ENCODE data around the gene TTC28. TPM values are rescaled to one million over a fixed set of nuclear protein-coding genes. Genes with fewer than 3 reads are reported as not detected.

TTC28 gene
- total and polyA plus RNA-seq, 2 donors (not counting 3 experiments of a cell fraction or from before 2014, with no cell fraction given) = 16.5 to 51.1 TPM

DNA sequence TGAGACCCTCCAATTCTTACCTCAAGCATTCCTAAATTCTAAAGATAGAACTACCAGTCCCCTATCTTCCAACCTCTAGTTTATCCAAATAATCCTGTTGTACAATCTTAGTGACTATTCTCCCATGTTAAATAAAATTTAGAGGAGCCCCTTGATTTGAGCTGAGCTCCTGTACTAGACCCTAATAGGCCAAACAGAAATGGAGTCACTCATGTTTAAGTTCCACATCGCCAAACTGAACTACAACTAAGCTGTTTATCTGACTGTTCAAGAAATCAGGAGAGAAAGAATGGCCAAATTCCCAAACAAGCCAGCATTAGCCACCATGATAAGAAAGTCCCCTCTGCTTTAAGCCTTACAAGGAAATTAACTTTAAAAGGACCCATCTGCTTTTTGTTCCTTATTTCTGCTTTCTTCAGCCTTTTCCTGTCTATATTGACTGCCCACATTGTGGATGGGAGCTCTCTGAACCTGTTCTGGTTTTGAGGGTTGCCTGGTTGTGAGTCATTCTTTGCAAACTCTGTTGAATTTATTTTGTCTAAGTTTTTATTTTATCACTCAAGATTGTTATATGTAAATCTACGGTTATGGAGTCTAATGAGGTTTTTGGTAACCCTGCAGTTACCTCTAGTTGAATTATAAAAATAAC, 90.4 kb downstream of the TTC28 start:
- Histone ChIP-seq H3K36me3 (ENCODE audit: control insufficient read depth in 2 of 2, extremely low read depth in 1 of 2, insufficient read depth in 2 of 2, low read length in 2 of 2) (no peaks in the 10 kb centered on the region), H3K4me1 (ENCODE audit: control insufficient read depth, extremely low read depth, insufficient read depth, low read length) (no peaks in the 10 kb centered on the region), H3K27ac (ENCODE audit: insufficient read depth, low read depth, low read length) (no peak overlapping the region), H3K9ac (replicated peaks; ENCODE audit: extremely low read depth, insufficient read depth, low read length) (no peak overlapping the region), H3K9me3 (replicated peaks; ENCODE audit: control insufficient read depth, insufficient read depth, low read length) (no peaks in the 10 kb centered on the region), H3K27me3 (ENCODE audit: control insufficient read depth in 2 of 2, insufficient read depth in 2 of 2, low read length in 2 of 2) (no peaks in the 10 kb centered on the region), H3K4me3 (replicated peaks in 1 of 3; ENCODE audit: insufficient read depth in 1 of 3, low read depth in 1 of 3, low read length in 3 of 3) (no peak overlapping the region), H3K79me2 (ENCODE audit: control insufficient read depth, insufficient read depth, low read length) (no peaks in the 10 kb centered on the region), H3K4me2 (ENCODE audit: insufficient read depth, low read length) (no peak overlapping the region), H2AFZ (ENCODE audit: low read depth, low read length) (no peak overlapping the region), H3K9me1 (replicated peaks; ENCODE audit: control insufficient read depth, extremely low read depth, insufficient read depth, low read length) (no peaks in the 10 kb centered on the region), H4K20me1 (replicated peaks; ENCODE audit: control insufficient read depth, extremely low read depth, insufficient read depth, low read length) (no peaks in the 10 kb centered on the region)
- dilution Hi-C loops (cut with MboI; ENCODE audit: extremely low pct_ligation_motif_present, low sequenced_read_pairs) (no loop called here), intact Hi-C loops (cut with micrococcal nuclease) (no loop called here)
- ChIA-PET CTCF (interaction anchor here (0.7 to 5.7 kb wide), 4 partner anchors 10 to 569 kb away, joined by 3 to 86 read pairs (median 4); no protein-coding TSS in a partner anchor), POLR2A (no interaction called here)
- FAIRE-seq (no peak), DNase-seq (ENCODE audit: low read depth, low spot score) (no peak)
- BruUV-seq (replicated peaks) = no TSS peak
- no peak for TF ChIP-seq GATA2 (IDR thresholded peaks at IDR 0.05; ENCODE audit: insufficient read depth, insufficient read length, low read depth, low read length)
- TF ChIP-seq POLR2AphosphoS5 (IDR thresholded peaks at IDR 0.05; ENCODE audit: insufficient read depth, low read depth, low read length) = no peak
- no peak for TF ChIP-seq EZH2 (IDR thresholded peaks at IDR 0.05; ENCODE audit: borderline replicate concordance, low read depth, low read length, severe bottlenecking)
- TF ChIP-seq MYC (IDR thresholded peaks at IDR 0.05; ENCODE audit: low read depth, low read length) = no peak
- TF ChIP-seq JUN (IDR thresholded peaks at IDR 0.05; ENCODE audit: borderline replicate concordance, insufficient read depth, insufficient read length, low read depth) = no peak
- TF ChIP-seq, protein P1, sequence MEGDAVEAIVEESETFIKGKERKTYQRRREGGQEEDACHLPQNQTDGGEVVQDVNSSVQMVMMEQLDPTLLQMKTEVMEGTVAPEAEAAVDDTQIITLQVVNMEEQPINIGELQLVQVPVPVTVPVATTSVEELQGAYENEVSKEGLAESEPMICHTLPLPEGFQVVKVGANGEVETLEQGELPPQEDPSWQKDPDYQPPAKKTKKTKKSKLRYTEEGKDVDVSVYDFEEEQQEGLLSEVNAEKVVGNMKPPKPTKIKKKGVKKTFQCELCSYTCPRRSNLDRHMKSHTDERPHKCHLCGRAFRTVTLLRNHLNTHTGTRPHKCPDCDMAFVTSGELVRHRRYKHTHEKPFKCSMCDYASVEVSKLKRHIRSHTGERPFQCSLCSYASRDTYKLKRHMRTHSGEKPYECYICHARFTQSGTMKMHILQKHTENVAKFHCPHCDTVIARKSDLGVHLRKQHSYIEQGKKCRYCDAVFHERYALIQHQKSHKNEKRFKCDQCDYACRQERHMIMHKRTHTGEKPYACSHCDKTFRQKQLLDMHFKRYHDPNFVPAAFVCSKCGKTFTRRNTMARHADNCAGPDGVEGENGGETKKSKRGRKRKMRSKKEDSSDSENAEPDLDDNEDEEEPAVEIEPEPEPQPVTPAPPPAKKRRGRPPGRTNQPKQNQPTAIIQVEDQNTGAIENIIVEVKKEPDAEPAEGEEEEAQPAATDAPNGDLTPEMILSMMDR (IDR thresholded peaks at IDR 0.05; ENCODE audit: extremely low read depth in 1 of 2, insufficient read depth in 1 of 2, low read depth in 1 of 2, low read length in 2 of 2) = no peak
- TF ChIP-seq POLR2A (IDR thresholded peaks at IDR 0.05; ENCODE audit: low read depth, low read length) = no peak
- no peak for TF ChIP-seq MAX (IDR thresholded peaks at IDR 0.05; ENCODE audit: insufficient read depth, insufficient read length)
- TF ChIP-seq FOS (IDR thresholded peaks at IDR 0.05; ENCODE audit: borderline replicate concordance, insufficient read depth, low read length) = no peak

Data from endothelial cell of umbilical vein (primary cell).